Measurements from ENCODE around the gene ABCA4.

DNA sequence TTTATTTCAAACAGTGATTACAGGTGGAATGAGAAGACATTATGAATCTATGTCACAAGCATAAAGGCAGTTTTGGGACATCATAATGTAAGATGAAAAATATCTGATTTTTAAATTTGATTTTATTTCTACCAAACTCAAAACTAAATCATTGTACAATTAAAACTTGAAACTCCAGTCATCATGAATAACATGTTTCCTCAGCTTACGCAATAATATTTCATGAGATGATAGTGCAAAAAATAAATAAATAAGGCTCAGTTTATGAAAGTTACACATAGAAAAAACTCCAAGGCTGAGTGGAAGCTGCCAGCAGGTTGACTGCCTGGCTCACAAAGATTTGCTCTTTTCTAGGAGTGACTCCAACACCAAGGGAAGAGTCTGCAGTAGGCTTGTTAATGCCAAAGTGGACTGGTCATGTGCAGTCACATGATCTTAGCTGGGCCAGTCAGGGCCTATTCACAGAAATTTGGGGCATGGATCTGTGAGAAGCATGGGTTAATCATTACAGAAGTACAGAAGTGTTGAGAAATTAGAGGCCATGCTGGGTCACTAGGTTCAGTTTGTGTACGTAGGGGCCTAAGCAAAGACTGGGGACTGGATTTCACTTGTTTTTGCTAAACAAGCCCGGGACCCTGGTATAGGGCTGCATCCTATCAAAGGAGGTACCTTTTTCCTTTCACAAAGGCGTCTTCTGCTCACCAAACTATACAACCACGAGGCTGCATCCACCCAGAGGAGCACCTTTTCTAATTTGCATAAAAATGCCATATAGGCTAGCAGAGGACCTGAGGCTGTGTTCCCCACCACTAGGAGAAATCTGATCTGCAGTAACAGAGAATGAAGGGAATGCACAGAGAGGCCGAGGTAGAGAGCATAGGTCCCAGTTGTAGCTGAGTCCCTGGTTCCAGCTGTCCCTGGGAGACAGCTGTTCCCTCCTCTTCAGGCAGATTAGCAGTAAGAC, 4.9 kb upstream of the ABCA4 start:
- TF ChIP-seq, protein P1, sequence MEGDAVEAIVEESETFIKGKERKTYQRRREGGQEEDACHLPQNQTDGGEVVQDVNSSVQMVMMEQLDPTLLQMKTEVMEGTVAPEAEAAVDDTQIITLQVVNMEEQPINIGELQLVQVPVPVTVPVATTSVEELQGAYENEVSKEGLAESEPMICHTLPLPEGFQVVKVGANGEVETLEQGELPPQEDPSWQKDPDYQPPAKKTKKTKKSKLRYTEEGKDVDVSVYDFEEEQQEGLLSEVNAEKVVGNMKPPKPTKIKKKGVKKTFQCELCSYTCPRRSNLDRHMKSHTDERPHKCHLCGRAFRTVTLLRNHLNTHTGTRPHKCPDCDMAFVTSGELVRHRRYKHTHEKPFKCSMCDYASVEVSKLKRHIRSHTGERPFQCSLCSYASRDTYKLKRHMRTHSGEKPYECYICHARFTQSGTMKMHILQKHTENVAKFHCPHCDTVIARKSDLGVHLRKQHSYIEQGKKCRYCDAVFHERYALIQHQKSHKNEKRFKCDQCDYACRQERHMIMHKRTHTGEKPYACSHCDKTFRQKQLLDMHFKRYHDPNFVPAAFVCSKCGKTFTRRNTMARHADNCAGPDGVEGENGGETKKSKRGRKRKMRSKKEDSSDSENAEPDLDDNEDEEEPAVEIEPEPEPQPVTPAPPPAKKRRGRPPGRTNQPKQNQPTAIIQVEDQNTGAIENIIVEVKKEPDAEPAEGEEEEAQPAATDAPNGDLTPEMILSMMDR (IDR thresholded peaks at IDR 0.05 in 2 of 3, conservative IDR thresholded peaks at IDR 0.05 in 1 of 3; ENCODE audit: borderline replicate concordance in 1 of 3, insufficient read depth in 1 of 3, low read depth in 2 of 3, low read length in 2 of 3) = no peak
- no peak for TF ChIP-seq FOSL1 (IDR thresholded peaks at IDR 0.05; ENCODE audit: low read depth)
- TF ChIP-seq EZH2 (IDR thresholded peaks at IDR 0.05) = no peak
- no peak for TF ChIP-seq JUND (IDR thresholded peaks at IDR 0.05)
- TF ChIP-seq POLR2A (IDR thresholded peaks at IDR 0.05; ENCODE audit: borderline replicate concordance, extremely low read depth, insufficient read depth, insufficient read length) = no peak
- TF ChIP-seq POLR2AphosphoS5 (IDR thresholded peaks at IDR 0.05; ENCODE audit: low read depth, low read length) = no peak
